ENCODE measurements around the gene GTF3C5.
"Not testable (repeated sequence)": the region's sequence is repeated elsewhere in the genome, so short reads cannot be mapped to it uniquely, and the experiment has no call there.

Gene GTF3C5

DNA sequence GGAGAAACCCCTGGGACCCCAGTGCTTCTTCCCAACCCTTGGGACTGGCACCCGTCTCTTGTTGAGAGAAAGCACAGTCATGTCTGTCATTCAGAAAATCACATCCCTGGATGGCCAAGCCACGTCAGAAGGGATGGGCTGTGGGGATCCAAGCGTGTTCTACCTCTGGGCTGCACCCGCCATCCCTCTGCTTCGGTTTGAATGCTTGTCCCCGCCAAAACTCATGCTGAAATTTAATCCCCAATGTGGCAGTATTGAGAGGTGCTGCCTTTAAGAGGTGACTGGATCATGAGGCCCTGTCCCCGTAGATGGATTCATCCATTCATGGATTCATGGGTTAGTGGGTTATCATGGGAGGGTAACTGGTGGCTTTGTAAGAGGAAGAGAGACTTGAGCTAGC lies 58.0 kb downstream of the GTF3C5 start:
- no peak overlapping the region for H3K4me3 ChIP-seq (ENCODE audit: low read depth, low read length)
- TF ChIP-seq, protein P1, sequence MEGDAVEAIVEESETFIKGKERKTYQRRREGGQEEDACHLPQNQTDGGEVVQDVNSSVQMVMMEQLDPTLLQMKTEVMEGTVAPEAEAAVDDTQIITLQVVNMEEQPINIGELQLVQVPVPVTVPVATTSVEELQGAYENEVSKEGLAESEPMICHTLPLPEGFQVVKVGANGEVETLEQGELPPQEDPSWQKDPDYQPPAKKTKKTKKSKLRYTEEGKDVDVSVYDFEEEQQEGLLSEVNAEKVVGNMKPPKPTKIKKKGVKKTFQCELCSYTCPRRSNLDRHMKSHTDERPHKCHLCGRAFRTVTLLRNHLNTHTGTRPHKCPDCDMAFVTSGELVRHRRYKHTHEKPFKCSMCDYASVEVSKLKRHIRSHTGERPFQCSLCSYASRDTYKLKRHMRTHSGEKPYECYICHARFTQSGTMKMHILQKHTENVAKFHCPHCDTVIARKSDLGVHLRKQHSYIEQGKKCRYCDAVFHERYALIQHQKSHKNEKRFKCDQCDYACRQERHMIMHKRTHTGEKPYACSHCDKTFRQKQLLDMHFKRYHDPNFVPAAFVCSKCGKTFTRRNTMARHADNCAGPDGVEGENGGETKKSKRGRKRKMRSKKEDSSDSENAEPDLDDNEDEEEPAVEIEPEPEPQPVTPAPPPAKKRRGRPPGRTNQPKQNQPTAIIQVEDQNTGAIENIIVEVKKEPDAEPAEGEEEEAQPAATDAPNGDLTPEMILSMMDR (conservative IDR thresholded peaks at IDR 0.05; ENCODE audit: low read depth, low read length) = no peak
- no peak for DNase-seq (ENCODE audit: low read depth)

DNA sequence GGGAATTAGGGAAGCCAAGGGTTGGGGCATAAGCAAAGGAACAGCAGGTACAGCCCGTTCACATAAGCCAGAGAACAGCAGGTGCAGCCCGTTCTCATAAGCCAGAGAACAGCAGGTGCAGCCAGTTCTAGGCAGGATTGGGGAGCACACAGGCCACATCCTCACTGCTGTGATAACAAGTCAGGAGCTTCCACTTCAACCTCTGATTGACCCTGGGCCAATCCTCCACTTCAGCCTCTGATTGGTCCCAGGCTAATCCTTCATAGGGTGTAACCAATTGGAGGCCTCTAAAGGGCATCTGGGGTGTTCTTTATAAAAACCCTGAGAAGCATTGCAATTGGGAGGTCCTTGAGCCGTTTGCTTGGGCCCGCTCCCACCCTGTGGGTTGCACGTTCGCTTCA lies 58.5 kb downstream of the GTF3C5 start:
- TF ChIP-seq, protein P1 (conservative IDR thresholded peaks at IDR 0.05; ENCODE audit: low read depth, low read length) = no peak
- H3K4me3 ChIP-seq (ENCODE audit: low read depth, low read length) = no peak overlapping the region
- DNase-seq (ENCODE audit: low read depth) = no peak

- DNase-seq (ENCODE audit: low read depth) = no peak
- TF ChIP-seq, protein P1 (conservative IDR thresholded peaks at IDR 0.05; ENCODE audit: low read depth, low read length) = no peak
Measured at GRCh38 chr9:133090187-133090586, 59.4 kb downstream of the GTF3C5 start.

DNA sequence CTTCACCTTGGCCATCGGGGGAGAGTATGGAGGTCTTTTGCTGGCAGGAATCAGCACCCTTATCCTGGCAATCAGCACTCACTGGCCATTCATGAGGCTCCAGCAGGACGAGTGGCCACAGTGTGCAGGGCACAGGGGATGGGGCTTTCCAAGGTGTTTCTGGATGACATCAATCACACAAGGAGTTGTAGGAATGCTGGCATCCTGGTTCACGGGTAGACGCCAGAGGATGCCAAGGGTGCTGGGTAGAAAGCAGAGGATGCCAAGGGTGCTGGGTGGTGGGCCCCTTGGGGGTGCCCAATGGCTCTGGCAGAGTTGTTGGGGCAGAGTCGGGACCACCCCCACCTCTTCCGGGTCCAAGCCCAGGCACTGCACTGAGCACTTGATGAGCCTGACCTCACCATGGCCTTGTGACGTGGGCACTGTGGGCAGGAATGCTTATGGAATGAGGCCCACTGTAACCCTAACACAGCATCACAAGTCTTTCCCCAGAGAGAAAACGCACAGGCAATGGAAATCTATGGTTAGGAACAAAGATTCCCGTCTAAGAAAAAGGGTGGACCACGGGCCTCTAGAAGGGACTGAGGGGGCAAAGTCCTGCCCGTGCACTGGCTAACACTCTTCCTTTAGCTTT lies 60.1 kb downstream of the GTF3C5 start:
- TF ChIP-seq, protein P1 (conservative IDR thresholded peaks at IDR 0.05; ENCODE audit: low read depth, low read length) = no peak
- no peak overlapping the region for H3K4me3 ChIP-seq (ENCODE audit: low read depth, low read length)
- DNase-seq (ENCODE audit: low read depth) = no peak

More at GRCh38 chr9:133090187-133090586, 59.4 kb downstream of the GTF3C5 start:
- no peak overlapping the region for H3K4me3 ChIP-seq (ENCODE audit: low read depth, low read length)

GRCh38 chr9:133094351-133094750 lies 63.6 kb downstream of the GTF3C5 start:
- not testable (repeated sequence) for DNase-seq (ENCODE audit: low read depth); H3K4me3 ChIP-seq (ENCODE audit: low read depth, low read length)

DNA sequence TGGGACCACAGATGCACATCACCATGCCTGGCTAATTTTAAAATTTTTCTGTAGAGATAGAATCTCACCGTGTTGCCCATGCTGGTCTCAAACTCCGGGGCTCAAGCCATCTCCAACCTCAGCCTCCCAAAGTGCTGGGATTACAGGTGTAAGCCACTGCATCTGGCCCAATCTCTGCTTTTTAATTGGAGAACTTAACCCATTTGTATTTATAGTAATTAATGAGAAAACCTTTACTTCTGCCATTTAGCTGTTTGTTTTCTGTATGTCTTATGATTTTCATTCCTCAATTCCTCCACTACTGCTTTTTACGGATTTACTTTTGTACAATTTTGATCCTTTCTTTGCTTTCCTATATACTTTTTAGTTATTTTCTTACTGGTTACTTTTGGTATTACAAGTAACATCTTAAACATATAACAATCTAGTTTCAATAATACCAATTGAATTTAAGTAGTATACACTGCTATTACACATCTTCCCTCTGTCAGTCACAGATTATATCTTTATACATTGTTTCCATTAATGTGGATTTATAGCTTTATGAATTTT lies 64.1 kb downstream of the GTF3C5 start:
- H3K4me3 ChIP-seq (ENCODE audit: low read depth, low read length) = no peak overlapping the region
- TF ChIP-seq, protein P1 (conservative IDR thresholded peaks at IDR 0.05; ENCODE audit: low read depth, low read length) = no peak
- no peak for DNase-seq (ENCODE audit: low read depth)

DNA sequence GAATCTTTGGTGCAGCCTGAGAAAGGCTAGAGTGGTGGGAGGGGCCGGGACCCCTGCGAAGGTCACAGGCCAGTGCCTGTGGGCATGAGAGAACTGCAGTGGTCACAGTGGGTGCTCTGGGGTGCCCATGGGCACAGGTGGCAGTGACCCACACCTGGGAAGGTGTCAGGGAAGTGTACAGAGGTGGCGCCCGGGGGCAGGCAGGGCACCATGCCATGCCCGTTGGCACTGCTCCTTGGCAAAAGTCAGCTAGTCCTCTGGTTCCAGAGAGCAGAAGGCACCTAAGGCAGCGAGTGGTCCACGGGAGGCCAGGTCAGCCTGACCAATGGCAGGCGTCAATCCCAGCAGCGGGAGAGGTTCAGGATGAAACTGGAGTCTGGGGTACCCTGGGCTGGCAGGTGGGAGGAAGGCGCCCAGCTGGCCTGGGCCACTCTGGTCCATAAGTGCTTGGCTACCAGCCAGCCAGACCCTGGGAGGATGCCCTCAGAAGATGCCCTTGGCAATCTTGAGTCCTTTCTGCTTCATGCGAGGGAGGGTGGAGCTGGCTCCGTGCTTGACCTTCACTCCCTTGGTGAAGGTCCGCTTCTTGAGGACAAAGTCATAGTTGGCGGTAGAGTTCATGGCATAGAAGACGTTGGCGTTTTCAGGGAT lies 67.4 kb downstream of the GTF3C5 start:
- H3K4me3 ChIP-seq (ENCODE audit: low read depth, low read length) = no peak overlapping the region
- TF ChIP-seq, protein P1 (conservative IDR thresholded peaks at IDR 0.05; ENCODE audit: low read depth, low read length) = no peak
- DNase-seq (ENCODE audit: low read depth) = no peak

All from choroid plexus epithelial cell (primary cell).